GM18498 (cell line): ENCODE data around the gene DAB1.

Experiments used
- ATAC-seq: cut with Tn5 transposase; IDR thresholded peaks from one replicate; pipeline ENCODE4 v1.9.1; 2021; ENCODE audit warnings: mild to moderate bottlenecking, moderate library complexity; ENCODE audit not compliant: unreplicated experiment

The DAB1 gene

DNA sequence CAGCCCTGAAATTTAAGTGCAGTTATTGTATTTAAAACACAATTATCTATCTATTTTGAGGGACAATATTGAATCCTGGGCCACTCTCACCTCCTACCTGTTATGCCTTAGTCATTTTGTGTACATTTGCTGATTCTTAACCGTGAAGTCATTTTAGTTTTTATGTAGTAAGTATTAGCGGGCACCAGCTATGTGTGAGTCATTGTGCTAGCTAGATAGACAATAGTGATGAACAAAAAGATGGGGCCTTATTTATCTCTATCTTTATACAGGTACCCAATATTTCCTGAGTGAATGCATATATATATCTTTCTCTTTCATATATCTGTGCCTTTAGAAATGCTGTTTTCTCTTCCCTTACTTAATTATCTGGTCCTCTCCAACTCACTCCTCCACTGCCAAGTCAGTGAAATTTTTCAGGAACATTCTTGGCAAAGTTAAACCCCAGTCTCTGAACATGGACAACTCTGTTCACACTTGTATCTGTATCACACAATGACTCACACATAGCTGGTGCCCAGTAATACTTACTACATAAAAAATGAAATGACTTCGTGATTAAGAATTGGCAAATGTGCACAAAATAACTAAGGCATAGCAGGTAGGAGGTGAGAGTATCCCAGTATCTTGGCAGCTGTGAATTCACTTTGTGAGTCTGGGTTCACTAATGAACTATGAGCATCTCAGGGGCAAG lies 292.0 kb downstream of the DAB1 start:
- no peak for ATAC-seq

DNA sequence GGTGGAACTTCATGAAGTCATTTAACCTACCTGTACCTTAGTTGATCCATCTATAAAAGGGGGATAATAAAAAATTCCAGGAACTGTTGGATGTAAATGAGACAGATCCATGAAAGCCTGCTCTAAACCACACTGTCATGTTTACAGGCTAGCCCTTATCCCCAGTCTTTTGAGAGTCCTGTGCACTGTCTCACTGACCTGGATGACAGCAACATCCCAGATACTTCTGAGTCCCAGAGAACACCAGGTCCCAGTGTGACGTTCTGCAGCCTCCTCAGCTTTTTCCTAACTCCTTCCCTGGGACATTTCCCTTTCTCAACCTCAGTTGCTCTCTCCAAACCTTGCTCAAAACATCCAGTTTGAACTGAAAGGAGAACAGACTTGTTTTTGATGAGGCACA lies 292.6 kb downstream of the DAB1 start:
- no peak for ATAC-seq

DNA sequence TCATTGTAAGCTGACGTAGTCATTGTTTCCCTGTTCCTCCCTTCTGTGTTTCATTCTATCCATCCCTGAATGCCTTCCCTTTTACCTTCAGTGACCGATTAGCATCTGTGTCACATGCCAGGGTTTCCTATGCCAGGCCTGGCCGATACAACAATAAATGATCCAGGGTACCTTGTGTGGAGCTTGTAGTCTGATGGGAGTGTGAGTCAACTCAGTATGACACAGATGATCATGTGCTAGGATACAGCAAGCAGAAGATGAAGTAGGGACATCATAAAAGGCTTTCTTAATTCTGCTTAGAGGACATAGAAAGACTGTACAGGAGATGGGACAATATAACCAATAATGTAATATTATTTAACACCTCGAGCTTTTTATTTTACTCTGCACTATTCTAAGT lies 294.0 kb downstream of the DAB1 start:
- ATAC-seq = no peak

DNA sequence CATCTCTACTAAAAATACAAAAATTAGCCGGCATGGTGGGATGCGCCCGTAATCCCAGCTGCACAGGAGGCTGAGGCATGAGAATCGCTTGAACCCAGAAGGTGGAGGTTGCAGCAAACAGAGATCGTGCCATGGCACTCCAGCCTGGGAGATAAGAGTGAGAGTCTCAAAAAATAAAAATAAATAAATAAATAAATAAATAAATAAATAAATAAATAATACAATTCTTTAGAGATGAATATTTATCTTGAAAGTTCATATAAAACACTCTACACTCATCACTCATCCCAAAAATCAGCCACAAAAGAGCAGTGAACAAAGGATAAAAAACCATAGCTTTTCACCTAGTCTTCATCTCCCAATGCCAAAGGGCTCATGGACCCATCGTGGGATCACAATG lies 295.9 kb downstream of the DAB1 start:
- ATAC-seq = no peak

DNA sequence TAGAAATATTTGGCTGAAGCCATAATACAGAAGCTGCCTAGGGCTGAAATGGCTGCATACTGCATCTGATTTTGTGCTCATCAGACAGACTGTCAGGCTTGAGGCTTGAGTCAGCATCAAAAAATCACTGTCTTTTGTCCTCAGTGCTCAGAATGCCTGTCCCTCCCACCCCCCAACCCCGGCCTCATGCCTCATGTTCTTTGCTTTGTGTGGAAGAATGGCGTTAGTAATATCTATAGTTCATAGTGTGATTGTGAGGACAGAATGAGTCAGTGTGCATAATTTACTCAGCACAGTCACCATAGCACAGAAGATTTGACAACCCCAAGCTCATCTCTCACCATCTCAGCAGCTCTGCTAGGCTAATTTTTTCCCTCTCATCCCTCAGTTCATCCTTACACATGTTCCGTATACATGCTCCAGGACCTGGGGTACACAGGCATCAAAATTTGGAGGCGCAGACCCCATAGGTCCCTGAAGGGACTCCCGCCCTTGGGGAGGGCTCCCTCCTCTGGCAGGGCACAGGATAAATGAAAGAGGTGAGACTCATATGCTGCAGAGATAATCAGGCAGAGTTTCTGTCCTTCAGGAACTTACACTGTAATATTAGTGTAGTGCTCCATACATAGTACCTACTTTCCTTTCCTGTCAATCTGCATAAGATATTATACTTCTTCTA lies 299.0 kb downstream of the DAB1 start:
- ATAC-seq = no peak

DNA sequence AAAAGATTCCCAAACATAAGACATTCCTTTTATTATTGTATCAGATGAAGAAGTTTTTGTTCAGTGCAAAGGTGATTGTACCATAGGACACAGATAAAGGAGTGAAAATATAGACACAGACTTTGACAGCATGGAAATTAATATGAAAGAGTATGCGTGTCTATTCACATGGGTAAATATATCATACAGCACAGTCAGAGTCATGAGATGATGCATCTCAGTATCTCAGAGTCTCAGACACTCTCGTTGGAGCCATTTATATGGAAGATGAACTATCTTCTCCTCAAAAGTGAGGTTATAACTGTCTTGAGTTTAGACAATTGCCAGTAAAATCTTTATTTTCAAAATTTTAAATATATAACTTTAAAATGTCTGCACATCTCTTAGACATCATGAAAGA lies 299.7 kb downstream of the DAB1 start:
- ATAC-seq = no peak

DNA sequence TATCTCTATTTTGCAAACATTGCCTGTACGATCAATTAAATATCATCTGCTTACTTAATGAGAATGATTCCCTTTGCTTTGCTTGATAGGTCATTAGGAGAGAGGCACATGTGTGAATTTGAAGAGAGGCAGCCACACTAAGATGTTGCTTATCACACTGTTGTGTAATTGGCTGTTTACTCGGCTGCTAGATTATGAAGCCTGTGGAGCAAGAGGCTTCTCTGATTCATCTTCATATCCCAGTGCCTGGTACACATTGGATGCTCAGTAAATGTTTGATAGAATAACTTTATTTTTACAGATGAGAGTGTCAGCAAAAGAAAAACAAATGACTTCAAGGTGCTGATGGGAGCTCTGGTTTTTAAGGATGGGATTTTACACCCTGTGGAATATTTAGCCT lies 301.8 kb downstream of the DAB1 start:
- no peak for ATAC-seq

DNA sequence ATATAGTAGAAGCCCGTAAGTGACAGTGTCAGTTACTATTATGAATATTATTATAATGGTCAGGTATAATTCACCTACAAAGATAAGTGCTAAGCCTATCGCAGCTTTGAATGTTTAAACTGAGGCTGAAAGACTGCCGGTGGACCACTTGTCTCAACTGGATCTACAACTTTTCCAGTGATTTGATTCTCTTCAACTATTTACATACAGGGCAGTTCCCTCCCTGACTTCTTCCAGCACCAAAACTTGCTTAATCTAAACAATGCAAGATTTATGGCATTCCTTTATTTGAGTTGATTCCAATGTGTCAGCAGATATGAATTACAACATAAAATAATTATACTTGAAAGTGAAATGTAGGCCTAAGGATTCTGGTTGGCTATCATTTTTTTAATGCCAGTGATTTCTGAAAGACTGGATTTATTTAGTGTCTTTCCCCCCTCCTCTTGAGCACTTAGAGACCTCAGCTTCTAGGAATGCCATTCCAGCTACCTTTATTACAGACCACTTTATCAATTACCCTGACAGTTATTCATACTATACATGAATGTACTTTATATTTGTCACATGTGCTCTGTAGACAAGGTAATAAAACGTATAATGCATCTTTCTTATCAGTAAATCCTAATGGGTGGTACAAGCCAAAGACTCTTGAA lies 304.8 kb downstream of the DAB1 start:
- no peak for ATAC-seq

DNA sequence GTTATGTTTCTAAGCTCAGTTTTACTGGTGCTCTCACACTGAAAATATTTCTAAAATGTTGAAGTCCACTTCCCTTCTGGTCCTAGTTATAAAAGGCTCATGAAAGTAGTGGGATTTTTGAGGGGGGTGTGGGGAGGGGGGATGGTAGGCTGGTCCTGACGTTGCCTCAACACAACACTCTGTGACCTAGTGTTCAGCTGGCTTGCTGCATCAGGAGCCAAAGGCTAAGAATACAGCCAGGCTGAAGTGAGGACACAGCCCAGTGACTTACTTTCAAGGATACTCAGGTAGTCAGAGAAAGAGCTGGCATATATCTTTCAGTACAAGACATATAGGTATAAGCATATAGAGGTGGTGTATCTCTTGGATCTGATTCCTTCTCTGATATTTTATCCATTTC lies 306.1 kb downstream of the DAB1 start:
- no peak for ATAC-seq

DNA sequence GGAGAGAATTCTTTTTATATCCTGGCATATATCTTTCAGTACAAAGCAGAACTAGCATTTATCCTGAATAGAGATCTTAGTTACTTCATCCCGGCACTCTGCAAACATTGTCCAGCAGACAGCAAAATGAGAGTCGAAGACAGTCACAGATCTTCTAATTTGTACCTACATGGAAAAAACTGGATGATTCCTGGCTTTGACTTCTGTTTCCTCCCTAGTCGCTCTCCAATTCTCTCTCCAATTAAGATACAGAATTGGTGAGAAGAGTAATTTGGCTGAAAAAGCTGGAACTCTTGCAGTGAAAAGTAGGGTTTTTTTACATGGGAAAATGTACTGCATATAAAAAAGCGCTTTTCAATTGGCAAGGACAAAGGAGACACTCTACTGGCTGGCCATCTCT lies 307.0 kb downstream of the DAB1 start:
- ATAC-seq = no peak

DNA sequence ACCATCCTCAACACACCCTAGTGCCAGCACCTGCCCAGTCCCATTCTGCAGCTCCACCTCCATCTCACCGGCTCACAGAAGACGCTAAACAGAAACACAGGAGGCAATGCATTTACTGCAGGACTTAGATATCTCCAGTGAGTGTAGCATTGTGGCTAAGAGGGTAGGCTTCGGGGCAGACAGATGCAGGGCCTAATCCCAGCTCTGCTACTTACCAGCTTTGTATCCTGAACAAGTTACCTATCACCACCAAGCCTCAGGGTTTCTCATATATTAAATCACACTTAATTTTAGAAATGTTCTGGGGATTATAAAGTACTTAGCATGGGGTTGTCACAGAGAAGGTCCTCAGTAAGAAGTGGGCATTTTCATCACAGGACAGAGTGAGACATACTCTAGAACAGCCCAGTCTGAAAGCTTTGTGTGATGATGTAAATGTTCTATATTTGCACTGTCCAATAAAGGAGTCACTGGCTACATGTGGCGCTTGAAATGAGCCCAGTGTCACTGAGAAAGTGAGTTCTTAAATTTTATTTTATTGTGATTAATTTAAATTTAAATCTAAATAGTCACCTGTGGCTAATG lies 308.7 kb downstream of the DAB1 start:
- no peak for ATAC-seq

DNA sequence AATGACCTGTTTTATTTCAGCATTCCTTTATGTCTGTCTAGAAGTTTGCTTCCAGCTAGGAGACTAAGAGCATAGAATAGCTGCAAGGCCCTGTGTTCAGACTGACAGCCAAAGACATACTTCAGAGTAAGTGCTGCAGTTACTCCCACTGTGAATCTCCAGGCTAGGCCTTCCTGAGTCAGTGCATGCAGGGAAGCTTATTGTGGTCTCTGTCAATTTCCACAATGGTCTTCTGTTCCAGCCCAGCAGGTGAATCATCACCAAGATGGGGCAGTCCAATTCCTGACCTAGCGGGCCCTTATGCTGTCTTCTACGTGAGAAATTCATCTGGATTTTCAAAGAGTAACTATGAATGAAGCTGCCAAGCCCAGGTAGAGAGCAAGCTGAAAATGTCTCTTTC lies 311.7 kb downstream of the DAB1 start:
- no peak for ATAC-seq

DNA sequence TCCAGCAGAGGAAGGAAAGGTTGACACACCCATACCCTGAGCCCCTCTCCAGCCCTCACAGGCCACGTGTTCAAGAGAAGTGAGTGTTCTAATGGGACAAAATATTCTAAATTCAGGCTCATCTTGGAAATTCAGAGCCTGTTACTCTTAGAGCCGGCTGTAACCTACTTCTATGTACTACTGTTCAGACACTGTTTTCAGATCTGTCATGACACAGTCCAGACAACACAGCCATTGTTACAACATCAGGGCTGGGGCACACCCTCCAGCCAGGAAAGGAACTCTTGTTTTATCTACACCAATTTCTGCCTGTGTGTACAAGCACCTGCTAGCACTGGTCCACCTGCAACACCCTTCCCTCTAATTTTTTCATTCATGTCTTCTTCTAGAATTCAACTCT lies 312.7 kb downstream of the DAB1 start:
- ATAC-seq = no peak

DNA sequence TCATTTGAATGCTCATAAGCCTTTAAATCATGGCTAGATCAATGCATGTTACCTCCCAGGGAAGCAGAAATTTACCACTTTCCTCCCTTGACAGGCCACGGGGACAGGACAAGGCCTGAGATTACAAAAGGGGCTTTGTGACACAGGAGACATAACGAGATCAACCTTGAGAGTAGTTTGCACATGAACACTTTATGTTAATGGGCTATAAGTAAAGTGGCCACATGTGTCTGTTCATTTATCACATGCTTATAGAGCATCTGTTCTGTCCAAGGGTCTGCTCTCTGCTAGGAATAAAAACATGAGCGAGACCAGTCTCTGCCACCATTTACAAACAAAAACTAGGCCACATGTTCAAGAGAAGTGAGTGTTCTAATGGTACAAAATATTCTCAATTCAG lies 314.0 kb downstream of the DAB1 start:
- ATAC-seq = no peak

DNA sequence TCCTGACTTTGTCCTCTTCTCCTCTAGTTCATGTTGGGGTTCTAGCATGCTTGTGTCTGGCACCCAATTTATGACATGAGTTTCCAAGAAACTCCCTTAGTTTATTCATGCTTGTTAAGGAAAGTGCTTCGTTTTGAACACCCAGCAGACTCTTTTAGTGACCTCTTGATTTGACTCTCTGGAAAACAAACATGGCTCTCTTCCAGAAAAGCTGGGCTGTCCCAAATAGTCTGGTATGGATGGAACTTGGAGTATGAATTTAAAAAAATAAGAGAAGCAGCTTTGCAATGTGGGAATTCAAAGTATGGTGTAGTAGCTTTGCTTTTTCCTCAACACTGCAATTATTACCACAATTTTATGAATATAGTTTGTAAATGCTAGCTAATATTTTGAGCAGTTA lies 314.6 kb downstream of the DAB1 start:
- ATAC-seq = no peak

DNA sequence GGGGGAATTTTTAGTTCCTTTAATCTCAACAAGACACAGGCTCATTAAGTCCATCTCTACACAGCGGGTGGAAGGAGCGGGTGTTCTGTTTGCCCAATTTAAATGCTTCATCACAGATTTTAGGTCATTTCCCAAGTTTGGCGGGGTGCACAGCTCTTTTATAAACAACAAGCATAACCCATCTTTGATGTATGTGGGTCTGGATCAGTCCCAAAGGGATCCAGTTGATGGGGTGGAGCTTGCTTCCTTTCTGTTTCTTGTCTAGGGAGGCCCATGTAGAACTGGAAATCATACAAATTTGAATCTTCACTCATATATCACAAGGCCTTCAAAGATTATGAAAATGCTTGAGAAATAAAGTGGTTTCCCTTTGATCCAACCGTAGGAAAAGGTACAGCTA lies 317.6 kb downstream of the DAB1 start:
- no peak for ATAC-seq

DNA sequence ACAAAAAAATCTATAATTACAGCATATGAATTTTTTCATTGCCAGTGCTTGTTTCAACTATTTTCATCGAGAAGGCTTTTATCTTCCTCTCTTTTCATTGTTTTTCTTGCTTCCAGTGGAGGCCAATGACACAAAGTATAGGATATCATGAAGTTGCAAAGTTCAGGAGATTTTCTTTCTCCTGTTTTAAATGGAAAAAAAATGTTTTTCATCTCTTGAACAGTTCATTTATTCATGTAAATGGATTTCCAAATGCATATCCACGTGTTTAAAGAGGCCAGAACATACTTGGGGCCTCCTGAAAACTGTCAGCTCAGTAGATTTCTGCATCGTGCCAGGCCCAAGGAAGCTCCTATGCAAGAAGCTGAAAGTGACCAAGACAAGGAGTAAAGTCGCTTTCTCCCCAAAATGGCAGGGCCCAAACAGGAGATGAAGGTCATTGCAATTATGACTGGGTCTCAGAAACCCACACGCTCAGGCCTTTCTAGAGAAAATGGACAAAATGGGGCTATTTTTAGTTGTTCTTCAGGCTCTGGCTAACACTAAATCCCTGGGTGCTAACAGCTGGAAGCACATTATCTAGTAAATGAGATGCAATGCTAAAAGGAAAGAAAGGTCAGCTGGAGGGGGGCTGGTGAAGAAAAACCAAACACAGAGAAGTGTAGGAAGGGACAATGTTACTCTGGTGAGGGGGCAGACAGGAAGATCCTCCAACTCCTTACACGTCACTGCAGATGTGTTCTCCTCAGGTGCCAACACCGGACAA lies 321.1 kb downstream of the DAB1 start:
- no peak for ATAC-seq

DNA sequence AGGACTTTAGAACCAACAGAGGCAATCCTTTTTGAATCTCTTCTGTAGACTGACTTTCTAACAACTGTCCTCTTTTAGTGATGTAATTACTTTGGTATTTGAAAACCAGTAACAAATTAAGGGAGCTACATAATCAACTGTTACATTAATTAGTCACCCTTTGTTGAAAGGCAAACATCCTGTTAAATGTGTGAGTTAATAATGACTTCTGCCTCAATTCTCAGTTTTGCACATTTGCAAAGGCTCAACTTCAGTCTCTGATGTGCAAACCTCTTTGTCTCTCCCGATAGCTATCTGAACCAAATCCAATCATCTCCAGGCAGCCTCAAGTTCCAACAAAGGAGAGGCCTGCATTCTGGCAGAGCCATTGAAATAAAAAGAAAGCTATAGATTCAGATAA lies 322.7 kb downstream of the DAB1 start:
- ATAC-seq = no peak

DNA sequence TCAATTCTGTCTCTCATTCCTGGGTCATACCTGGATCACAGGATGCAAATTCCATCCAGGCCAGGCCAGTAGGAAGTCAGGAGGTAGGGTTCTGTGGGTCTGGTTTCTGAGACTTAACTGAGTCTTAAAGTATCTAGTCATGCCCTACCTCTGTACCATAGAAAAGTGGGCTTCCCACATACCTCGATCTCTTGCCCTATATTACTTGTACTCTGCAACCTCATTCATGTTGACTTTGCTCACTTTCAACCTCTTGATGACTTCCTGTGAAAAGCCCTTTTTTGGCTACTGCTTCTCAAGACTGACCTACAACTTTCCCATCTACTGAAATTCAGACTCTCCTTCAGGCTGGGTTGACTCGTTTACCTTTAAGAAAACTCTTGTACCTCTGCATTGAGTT lies 329.1 kb downstream of the DAB1 start:
- ATAC-seq = no peak

DNA sequence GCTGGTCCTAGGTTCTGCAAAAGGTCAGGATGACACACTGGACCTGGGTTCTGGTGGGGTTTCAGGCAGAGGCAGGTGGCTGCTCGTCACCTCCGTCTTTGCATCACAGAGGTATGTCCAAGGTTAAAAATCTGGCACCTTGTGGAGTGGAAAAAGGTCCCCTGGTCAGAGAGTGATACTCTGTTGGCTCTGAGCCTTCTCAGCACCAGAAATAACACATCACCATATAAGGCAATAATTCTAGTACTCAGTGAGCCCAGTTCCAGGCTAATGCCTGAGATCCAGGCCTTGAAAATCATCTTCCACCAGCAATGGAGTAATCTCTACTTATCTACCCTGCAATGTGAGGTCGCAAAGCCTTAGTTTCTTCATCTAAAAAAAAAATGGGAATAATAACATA lies 330.7 kb downstream of the DAB1 start:
- no peak for ATAC-seq

DNA sequence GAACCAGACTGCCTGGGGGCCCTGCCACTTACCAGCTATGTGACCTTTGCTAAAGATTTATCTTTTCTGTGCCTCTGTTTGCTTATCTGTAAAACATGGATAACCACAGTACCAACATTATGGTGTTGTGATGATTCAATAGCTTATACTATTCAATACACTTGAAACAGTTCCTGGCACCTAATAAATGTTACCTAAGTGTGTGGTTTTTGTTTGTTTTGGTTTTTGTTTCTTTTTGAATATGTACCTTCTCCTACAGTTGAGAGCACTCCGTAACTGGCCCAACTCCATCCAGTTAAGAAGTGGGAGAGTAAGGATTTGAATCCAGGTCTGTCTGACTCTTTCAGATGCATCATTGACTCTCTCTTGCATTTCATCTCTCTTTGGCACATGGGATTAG lies 332.2 kb downstream of the DAB1 start:
- ATAC-seq = no peak
